CD4-positive, alpha-beta T cell treated with Interleukin-17A for 4 hours (primary cell): Measurements from ENCODE around the gene CRLF3.
"Not testable (repeated sequence)": the region's sequence is repeated elsewhere in the genome, so short reads cannot be mapped to it uniquely, and the experiment has no call there.

Experiments
- DNase-seq: peaks from one replicate; pipeline ENCODE4 v3.0.0-alpha.2; 2020; ENCODE audit warnings: mixed read lengths

Gene CRLF3

DNA sequence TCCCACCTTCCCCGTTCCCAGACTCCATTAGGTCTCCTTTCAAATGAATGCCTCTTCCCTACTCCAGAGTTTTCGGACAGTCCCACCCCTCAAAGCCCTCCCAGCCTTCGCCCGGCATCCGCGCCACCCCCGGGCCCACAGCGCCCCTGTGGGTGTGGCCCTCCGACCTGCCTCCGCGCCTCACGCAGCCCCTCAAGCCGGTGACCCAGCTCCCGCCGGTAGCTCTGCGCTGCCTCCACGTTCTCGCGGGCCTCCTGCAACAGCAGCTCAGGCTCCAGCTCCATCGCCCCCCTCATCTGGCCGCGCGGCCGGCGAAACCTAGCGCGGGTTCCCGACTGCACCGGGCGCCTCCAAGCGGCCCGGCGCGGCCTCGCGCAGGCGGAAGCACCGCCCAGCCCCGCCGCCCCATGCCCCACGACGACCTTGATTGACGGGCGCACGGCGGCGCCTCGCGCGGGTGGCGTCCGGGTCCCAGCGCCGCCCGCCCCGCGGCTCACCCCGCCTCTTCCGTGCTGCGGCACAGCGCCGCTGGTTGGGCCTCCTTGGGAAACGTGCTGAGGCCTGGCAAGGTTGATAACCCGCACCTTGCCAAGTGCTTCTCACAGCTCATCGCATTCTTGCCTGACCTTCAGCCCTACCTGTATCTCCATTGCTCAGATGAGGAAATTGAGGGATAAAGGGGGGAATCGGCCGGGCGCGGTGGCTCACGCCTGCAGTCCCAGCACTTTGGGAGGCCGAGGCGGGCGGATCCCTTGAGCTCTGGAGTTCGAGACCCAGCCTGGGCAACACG, at the start of gene CRLF3:
Gene CRLF3, minus strand, starts transcription at position 337 of the 790 bp plus-strand sequence. Its CDS starts 41 bp downstream, at position 296.
- peak; percentile 92 for DNase-seq

- DNase-seq, result no peak
These were observed 44.5 kb upstream of the CRLF3 start for GRCh38 chr17:30869005-30869404.

DNA sequence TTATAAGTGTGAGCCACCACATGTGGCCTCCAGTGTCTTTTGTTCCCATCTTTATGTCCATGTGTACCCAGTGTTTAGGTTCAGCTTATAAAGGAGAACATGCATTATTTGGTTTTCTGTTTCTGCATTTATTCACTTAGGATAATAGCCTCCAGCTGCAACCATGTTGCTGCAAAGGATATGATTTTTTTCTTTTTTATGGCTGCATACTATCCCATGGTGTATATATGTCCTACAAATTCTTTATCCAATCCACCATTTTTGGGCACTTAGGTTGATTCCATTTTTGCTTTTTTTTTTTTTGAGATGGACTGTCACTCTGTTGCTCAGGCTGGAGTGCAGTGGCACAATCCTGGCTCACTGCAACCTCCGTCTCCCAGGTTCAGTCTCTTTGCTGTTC, 40.1 kb upstream of the CRLF3 start:
- DNase-seq, result no peak

- DNase-seq, result no peak
These were observed 34.2 kb upstream of the CRLF3 start for GRCh38 chr17:30858556-30859250.

DNA sequence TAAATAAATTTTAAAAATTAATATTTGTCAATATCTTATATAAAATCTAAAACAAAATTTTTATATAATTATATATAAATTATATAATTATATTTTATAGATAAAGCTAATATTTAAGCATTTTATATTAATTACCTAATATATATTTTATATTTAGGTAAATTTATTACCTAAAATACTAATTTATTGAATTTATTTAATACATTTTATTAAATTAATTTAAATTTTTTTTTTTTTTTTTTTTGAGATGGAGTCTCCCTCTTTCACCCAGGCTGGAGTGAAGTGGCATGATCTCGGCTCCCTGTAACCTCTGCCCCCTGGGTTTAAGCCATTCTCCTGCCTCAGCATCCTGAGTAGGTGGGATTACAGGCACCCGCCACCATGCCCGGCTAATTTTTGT, 29.7 kb upstream of the CRLF3 start:
- DNase-seq, result no peak

- DNase-seq, result no peak
These were observed 23.5 kb upstream of the CRLF3 start for GRCh38 chr17:30848021-30848420.

DNA sequence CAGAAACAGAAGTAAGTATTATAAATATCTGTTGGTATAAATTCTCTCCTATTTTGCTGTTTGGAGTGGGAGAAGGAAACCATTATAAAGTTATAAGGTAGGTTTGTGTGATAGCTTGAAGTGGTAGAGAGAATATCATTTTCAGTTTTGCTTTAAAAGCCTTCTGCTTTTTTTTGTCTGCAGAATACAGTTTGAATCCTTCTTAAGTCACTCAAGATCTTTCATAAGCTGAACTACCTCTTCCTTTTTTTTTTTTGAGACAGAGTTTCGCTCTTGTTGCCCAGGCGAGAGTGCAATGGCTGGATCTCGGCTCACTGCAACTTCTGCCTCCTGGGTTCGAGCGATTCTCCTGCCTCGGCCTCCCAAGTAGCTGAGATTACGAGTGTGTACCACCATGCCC, 16.3 kb upstream of the CRLF3 start:
- DNase-seq, result no peak

GRCh38 chr17:30838202-30838807, 13.8 kb upstream of the CRLF3 start:
- no peak for DNase-seq

DNA sequence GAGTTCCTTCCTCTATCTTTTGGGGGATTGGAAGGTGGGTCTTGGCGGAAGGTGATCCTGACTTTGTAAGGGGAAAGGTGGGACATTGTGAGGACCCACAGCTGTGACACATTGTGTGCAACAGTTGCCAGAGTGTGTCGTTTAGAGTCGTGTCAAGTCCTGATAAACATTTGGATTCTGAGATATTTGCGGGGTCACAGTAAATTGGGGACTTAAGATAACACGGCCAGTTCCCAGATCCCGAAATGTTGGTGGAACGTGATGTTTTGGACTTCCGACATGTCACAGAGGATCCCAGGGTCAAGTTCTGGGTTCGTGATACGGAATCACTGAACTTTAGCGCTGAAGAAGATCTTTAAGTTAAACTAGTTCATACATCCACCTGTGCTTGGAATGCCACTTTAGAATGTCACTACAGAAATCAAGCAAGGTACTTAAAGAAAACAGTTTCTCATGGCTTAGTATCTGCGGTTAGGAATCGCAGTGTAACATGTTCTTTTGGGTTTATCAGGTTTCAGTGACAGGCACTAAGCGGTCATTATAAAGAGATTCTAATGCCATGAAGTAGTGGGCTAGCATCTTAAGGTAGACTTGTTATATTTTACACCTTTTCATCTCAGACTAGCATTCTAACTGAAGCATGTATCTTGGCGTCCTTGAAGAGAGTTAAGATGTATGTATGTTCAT, 8.1 kb upstream of the CRLF3 start:
- no peak for DNase-seq

DNA sequence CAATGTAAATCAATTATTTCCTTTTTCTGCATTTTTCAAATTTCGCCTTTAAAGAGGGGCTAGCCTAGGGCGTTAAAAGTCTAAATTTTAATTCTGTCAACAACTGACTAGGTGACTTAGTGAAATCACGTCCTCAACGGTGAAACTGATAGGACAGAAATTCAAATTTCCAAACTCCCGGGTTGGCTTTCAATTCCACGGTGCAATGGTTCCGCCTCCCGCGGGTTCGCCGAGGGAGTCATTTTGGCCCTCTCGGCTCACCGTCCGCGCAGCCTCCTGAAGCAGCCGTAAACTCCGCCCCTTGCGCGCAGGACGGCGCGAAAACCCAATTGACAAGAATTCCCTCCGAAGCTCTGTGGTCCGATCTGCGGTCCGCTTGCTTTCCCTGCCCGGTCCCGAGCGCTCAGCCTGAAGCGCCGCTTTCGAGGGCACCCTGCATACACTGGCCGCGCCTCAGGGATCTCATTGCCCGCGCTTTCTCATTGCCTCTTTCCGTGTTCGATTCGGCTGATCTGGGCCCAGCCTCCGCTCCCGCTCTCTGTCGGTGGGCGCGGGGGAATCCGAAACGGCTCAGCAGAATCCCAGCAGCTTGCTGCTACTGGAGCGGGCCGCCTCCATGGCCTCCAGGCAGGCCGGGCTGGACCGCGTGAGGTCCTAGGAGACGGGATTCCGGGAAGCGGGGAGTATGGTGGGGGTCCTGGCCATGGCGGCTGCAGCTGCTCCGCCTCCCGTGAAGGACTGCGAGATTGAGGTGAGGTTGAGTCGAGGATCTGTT, 7.4 kb upstream of the CRLF3 start, which contains the start of gene ATAD5:
Gene ATAD5, plus strand, starts transcription at position 304 of the 775 bp plus-strand sequence. Its CDS starts 382 bp downstream, at position 686.
- peak; percentile 91 for DNase-seq

DNA sequence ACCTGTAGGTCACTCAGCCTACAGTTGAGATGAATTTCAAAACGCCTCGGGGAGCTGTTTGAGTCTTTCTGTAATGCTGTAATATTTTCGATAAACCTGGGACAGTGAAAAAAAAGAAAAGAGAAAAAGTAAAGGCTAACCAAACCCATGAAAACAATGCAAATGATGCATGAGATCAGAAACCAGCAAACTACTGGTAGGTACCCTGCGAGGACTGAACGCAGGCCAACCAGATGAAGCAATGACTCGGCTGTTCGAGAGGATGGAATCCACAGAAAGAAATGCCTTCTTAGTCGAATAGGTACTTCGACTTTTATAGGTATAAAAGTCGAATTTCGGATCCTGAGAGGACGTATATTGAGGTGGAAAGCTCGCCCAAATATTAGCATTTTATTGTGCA, 6.8 kb upstream of the CRLF3 start:
- DNase-seq, result peak; percentile 24

GRCh38 chr17:30829022-30829421, 4.5 kb upstream of the CRLF3 start:
- no peak for DNase-seq

DNA sequence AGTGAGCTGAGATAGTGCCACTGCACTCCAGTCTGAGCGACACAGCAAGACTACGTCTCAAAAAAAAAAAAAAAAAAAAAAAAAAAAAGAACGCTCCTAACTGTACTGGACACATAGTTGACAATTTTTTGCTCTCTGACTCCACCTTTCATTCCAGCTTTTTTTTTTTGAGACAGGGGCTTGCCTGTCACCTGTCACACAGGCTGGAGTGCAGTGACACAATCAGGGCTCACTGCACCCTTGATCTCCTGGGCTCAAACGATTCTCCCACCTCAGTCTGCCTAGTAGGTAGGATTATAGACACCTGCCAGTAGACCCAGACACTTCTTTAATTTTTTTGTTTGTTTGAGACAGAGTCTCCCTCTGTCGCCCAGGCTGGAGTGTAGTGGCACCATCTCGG, 2.6 kb upstream of the CRLF3 start:
- no peak for DNase-seq

GRCh38 chr17:30824002-30824355, 513 bp downstream of the CRLF3 start:
- DNase-seq, result peak; percentile 46

- DNase-seq, result no peak
These were observed 1.1 kb downstream of the CRLF3 start for GRCh38 chr17:30823421-30823820.

DNA sequence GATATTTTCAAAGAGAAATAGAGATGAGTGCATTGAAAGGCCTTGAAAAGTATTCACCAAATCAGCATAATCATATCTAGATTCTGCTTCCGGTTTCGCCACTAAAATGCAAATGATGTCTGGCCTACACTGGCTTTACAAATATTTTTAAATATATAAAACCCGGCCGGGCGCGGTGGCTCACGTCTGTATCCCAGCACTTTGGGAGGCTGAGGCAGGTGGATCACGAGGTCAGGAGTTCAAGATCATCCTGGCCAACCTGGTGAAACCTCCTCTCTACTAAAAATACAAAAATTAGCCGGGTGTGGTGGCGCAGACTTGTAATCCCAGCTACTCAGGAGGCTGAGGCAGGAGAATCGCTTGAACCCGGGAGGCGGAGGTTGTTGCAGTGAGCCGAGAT, 1.6 kb downstream of the CRLF3 start:
- DNase-seq, result peak; percentile 20

- peak; percentile 33 for DNase-seq
These were observed 2.4 kb downstream of the CRLF3 start for GRCh38 chr17:30821871-30822723.

DNA sequence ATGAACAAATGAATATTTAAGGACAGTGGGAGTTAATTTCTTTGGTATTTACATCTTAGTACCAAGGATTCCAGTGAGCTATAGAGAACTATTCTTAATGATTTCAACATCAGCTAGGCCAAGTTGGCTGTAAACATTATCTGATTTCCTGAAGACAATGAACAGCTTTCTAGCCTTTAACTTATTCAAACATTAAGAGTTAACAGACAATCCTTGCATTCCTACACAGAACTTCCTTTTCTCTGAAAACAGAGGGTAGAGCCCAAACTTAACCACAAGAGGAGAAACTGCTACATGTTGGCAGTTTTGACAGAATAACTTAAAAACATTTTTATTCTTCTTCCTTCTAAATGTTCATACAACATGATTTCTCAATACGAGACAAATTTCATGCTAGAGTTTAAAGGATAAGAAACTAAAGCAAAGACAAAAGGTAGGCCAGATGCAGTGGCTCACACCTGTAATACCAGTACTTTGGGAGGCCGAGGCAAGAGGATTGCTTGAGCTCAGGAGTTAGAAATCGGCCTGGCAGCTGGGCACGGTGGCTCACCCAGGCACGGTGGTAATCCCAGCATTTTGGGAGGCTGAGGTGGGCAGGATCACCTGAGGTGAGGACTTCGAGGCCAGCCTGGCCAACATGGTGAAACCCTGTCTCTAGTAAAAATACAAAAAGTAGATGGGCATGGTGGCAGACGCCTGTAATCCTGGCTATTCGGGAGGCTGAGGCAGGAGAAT, 4.4 kb downstream of the CRLF3 start:
- peak; percentile 12 for DNase-seq

DNA sequence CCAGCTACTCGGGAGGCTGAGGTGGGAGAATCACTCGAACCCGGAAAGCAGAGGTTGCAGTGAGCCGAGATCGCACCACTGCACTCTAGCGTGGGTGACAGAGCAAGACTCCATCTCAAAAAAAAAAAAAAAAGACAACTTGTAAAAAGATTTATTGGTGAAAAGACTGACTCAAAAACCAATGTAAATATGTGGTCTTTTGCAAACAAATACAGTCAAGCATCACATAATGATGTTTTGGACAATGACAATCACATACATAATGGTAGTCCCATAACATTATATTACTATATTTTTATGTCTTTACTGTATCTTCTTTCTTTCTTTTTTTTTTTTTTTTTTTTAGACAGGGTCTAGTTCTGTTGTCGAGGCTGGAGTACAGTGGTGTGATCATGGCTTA, 8.3 kb downstream of the CRLF3 start:
- DNase-seq, result no peak

GRCh38 chr17:30814860-30815259, 9.6 kb downstream of the CRLF3 start:
- not testable (repeated sequence) for DNase-seq

- not testable (repeated sequence) for DNase-seq
These were observed 10.3 kb downstream of the CRLF3 start for GRCh38 chr17:30814236-30814635.
